ENCODE results near the gene MYO1D.

MYO1D gene

DNA sequence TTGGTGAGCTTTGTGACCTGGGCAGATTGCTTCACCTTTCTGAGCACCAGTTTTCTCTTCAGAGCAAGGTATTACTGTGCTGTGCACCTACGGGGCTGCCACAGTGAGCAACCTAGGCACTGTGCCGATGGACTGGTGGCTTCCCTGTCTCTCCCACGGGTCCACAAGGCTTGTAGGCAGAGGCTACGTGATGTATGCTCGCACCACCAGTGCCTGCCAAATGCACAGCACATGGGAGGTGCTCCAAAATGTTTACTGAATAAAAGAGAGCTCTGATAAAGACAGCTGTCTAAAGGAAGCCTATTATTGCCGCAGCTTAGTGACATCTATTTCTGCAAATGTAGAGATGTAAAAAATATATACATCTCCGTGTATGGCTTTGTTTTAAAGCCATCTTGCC, 251.0 kb downstream of the MYO1D start:
- ChIA-PET POLR2A (no interaction called here), CTCF (interaction anchor here (1.1 kb wide), 1 partner anchor 33 kb away, joined by 3 read pairs; no protein-coding TSS in a partner anchor)
- TF ChIP-seq ELF4 (IDR thresholded peaks at IDR 0.05) (no peak), HDGF (IDR thresholded peaks at IDR 0.05; ENCODE audit: borderline replicate concordance) (no peak), NFRKB (IDR thresholded peaks at IDR 0.05) (no peak), ZNF384 (IDR thresholded peaks at IDR 0.05) (no peak), FOXM1 (IDR thresholded peaks at IDR 0.05; ENCODE audit: borderline replicate concordance) (no peak), BHLHE40 (IDR thresholded peaks at IDR 0.05; ENCODE audit: borderline replicate concordance) (no peak), FOXK2 (IDR thresholded peaks at IDR 0.05) (no peak), SUZ12 (IDR thresholded peaks at IDR 0.05) (no peak)
- TF ChIP-seq, protein P1, sequence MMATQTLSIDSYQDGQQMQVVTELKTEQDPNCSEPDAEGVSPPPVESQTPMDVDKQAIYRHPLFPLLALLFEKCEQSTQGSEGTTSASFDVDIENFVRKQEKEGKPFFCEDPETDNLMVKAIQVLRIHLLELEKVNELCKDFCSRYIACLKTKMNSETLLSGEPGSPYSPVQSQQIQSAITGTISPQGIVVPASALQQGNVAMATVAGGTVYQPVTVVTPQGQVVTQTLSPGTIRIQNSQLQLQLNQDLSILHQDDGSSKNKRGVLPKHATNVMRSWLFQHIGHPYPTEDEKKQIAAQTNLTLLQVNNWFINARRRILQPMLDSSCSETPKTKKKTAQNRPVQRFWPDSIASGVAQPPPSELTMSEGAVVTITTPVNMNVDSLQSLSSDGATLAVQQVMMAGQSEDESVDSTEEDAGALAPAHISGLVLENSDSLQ (IDR thresholded peaks at IDR 0.05): no peak
- DNase-seq (ENCODE audit: extremely low spot score): no peak

DNA sequence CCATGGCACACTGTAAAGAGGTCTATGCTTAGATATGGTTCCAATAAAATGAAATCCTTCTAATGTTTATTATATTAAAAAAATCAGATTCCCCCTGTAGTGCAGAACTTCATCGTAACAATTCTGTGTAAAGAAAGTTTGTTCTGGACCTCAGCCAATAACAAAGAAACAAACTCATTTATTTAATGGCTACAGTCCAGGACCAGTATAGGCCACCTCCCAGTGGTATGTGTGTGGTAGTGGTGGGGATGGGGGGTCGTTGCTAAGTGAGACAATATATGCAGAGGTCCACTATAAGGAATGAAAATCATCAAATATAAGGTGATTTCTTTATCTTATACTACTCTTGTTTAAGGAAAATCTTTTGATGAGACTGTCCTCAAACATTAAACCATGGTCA, 253.7 kb downstream of the MYO1D start:
- no peak for DNase-seq (ENCODE audit: extremely low spot score)
- CTCF ChIA-PET: no interaction called here
- POLR2A ChIA-PET: no interaction called here
- TF ChIP-seq FOXM1 (IDR thresholded peaks at IDR 0.05; ENCODE audit: borderline replicate concordance) (no peak), ELF4 (IDR thresholded peaks at IDR 0.05) (no peak), BHLHE40 (IDR thresholded peaks at IDR 0.05; ENCODE audit: borderline replicate concordance) (no peak), NFRKB (IDR thresholded peaks at IDR 0.05) (no peak), ARNT (IDR thresholded peaks at IDR 0.05) (no peak), SP1 (IDR thresholded peaks at IDR 0.05) (no peak), CTBP1 (IDR thresholded peaks at IDR 0.05; ENCODE audit: borderline replicate concordance) (no peak)

DNA sequence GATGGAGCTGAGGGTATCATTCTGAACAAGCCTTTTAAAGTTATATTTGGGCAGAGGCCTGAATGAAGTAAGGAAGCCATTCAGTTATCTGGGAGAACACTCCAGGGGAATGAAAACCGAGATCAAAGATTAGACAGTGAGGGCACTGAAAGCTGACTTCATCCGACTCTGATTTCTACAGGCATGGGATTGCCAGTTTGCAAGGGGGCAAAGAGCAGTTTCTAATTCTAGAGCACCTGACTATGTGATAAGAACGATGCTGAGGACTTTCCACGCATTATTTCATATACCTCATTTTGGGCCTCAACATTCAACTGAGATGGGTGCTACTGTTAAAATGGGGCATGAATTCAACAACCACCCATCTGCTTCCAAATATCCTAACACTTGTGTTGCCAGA, 254.4 kb downstream of the MYO1D start:
- no peak for DNase-seq (ENCODE audit: extremely low spot score)
- POLR2A ChIA-PET: no interaction called here
- CTCF ChIA-PET: interaction anchor here (0.6 kb wide), 1 partner anchor 70 kb away, joined by 3 read pairs; no protein-coding TSS in a partner anchor
- TF ChIP-seq ARNT (IDR thresholded peaks at IDR 0.05): no peak
- TF ChIP-seq HDGF (IDR thresholded peaks at IDR 0.05; ENCODE audit: borderline replicate concordance): no peak
- no peak for TF ChIP-seq SUZ12 (IDR thresholded peaks at IDR 0.05)
- no peak for TF ChIP-seq FOXK2 (IDR thresholded peaks at IDR 0.05)
- TF ChIP-seq CTBP1 (IDR thresholded peaks at IDR 0.05; ENCODE audit: borderline replicate concordance): no peak

DNA sequence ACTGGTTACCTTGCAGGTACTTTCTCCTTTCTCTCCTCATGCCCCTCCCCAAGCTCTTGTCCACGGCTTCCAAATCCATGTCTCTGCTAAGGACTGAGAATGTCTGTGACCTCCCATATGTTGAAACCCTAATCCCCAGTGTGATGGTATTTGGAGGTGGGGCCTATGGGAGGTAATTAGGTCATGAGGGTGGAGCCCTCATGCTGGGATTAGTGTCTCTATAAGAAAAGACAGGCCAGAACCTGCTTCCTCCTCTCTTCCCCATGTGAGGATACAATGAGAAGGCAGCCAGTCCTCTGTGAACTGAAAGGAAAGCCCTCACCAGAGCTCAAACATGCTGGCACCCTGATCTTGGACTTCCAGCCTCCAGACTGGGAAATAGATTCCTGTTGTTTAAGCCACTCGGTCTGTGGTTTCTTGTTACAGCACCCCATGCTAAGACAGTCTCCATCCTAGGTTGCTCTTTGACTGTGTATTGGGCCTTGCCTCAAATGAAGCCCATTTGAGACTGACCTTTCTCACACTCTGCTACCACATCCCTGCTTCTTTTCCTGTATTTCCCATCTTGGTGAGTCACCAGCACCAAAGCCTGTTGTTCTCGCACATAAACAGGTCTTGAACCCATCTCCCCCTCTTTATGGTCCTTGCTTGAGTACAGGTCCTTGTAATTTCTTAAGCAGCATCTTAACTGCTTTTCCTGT, 255.2 kb downstream of the MYO1D start:
- TF ChIP-seq LEF1 (IDR thresholded peaks at IDR 0.05; ENCODE audit: borderline replicate concordance): no peak
- no peak for TF ChIP-seq CTBP1 (IDR thresholded peaks at IDR 0.05; ENCODE audit: borderline replicate concordance)
- TF ChIP-seq FOXM1 (IDR thresholded peaks at IDR 0.05; ENCODE audit: borderline replicate concordance): no peak
- TF ChIP-seq L3MBTL2 (conservative IDR thresholded peaks at IDR 0.05): no peak
- TF ChIP-seq ELF4 (IDR thresholded peaks at IDR 0.05): no peak
- TF ChIP-seq, protein P1 (IDR thresholded peaks at IDR 0.05): no peak
- TF ChIP-seq TARDBP (IDR thresholded peaks at IDR 0.05): no peak
- TF ChIP-seq NFRKB (IDR thresholded peaks at IDR 0.05): no peak
- no peak for TF ChIP-seq ARNT (IDR thresholded peaks at IDR 0.05)
- no peak for DNase-seq (ENCODE audit: extremely low spot score)
- ChIA-PET CTCF (no interaction called here), POLR2A (no interaction called here)

DNA sequence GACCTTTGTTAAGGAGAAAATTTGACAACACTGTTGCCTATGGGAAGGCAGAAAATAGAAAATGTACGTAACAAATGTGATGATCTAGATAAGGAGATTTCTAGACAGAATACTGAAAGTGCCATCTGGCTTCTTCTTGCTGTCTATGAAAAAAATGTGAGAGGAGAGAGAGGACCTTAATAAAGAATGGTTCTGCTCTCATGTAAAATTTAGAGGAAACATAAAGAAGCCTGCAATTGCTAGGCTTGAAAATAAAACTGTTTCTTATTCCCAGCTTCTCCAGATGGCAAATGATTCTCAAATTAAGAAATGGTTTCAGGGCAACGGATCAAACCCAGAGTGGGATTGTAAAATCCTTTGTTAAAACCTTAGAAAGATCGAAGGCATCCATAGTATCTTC, 261.6 kb downstream of the MYO1D start:
- CTCF ChIA-PET: interaction anchor here (1.1 kb wide), 1 partner anchor 44 kb away, joined by 4 read pairs; no protein-coding TSS in a partner anchor
- no peak for DNase-seq (ENCODE audit: extremely low spot score)
- TF ChIP-seq NFRKB (IDR thresholded peaks at IDR 0.05): no peak
- no peak for TF ChIP-seq FOXM1 (IDR thresholded peaks at IDR 0.05; ENCODE audit: borderline replicate concordance)
- TF ChIP-seq FOXK2 (IDR thresholded peaks at IDR 0.05): no peak
- no peak for TF ChIP-seq ZNF384 (IDR thresholded peaks at IDR 0.05)
- TF ChIP-seq SP1 (IDR thresholded peaks at IDR 0.05): no peak
- POLR2A ChIA-PET: no interaction called here

DNA sequence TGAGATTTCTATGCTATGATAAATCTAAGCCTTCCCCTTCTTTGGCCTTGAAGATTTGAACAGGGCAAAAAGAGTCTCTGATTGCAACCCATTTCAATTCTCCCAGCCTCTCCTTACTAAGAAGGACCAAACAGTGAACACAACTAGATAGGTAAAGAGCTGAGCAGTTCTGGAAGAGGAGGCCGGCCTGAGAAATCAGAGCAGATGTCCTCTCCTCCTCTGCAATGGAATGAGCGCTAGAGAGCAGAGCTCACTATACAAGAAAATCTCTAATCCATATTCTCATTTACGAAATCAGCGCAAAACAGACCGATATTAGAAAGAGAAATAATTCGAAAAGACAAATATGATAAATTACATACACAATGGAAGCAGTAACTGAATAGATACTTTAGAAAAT, 266.0 kb downstream of the MYO1D start:
- TF ChIP-seq FOXA1 (IDR thresholded peaks at IDR 0.05) (no peak), FOXK2 (IDR thresholded peaks at IDR 0.05) (no peak), ZNF384 (IDR thresholded peaks at IDR 0.05) (no peak), SUZ12 (IDR thresholded peaks at IDR 0.05) (no peak), SP1 (IDR thresholded peaks at IDR 0.05) (no peak), HDGF (IDR thresholded peaks at IDR 0.05; ENCODE audit: borderline replicate concordance) (no peak), CTBP1 (IDR thresholded peaks at IDR 0.05; ENCODE audit: borderline replicate concordance) (no peak), TARDBP (IDR thresholded peaks at IDR 0.05) (no peak), L3MBTL2 (conservative IDR thresholded peaks at IDR 0.05) (no peak), FOXM1 (IDR thresholded peaks at IDR 0.05; ENCODE audit: borderline replicate concordance) (no peak), LEF1 (IDR thresholded peaks at IDR 0.05; ENCODE audit: borderline replicate concordance) (no peak), BHLHE40 (IDR thresholded peaks at IDR 0.05; ENCODE audit: borderline replicate concordance) (no peak), ELF4 (IDR thresholded peaks at IDR 0.05) (no peak)
- TF ChIP-seq, protein P1 (IDR thresholded peaks at IDR 0.05): no peak
- POLR2A ChIA-PET: no interaction called here
- no peak for DNase-seq (ENCODE audit: extremely low spot score)
- CTCF ChIA-PET: no interaction called here
